ENCODE measurements around the gene SYCE3.

- TF ChIP-seq CTCF (IDR thresholded peaks at IDR 0.05) (no peak), EZH2phosphoT487 (IDR thresholded peaks at IDR 0.05) (no peak), EZH2 (IDR thresholded peaks at IDR 0.05) (no peak)
These were observed 44.1 kb downstream of the SYCE3 start for GRCh38 chr22:50518606-50519005.
